VCaP (cell line): ENCODE data around the gene UBFD1.
"Not testable (repeated sequence)": the region's sequence is repeated elsewhere in the genome, so short reads cannot be mapped to it uniquely, and the experiment has no call there.

Source experiments
- H3K27ac ChIP-seq: fragments of 450-650 bp; 2 replicates; pipeline ENCODE4 v1.5.1; 2017
- CTCF ChIP-seq: fragments of 450-650 bp; conservative IDR thresholded peaks from 2 replicates; pipeline ENCODE4 v1.5.1; 2017; ENCODE audit warnings: mild to moderate bottlenecking, moderate library complexity

Gene UBFD1

GRCh38 chr16:23597003-23597756, 39.7 kb downstream of the UBFD1 start:
- no peak overlapping the region for H3K27ac ChIP-seq
- no peak for TF ChIP-seq CTCF

GRCh38 chr16:23607726-23608125, 50.2 kb downstream of the UBFD1 start:
- no peak overlapping the region for H3K27ac ChIP-seq
- TF ChIP-seq CTCF = no peak

- TF ChIP-seq CTCF = no peak
- no peak overlapping the region for H3K27ac ChIP-seq
Observed at GRCh38 chr16:23608194-23608593, 50.7 kb downstream of the UBFD1 start.

- H3K27ac ChIP-seq = no peak overlapping the region
- no peak for TF ChIP-seq CTCF
Observed at GRCh38 chr16:23609929-23610328, 52.4 kb downstream of the UBFD1 start.

- not testable (repeated sequence) for H3K27ac ChIP-seq
Observed at GRCh38 chr16:23610905-23611304, 53.4 kb downstream of the UBFD1 start.

GRCh38 chr16:23611936-23612335, 54.4 kb downstream of the UBFD1 start:
- TF ChIP-seq CTCF = no peak

GRCh38 chr16:23615805-23616204, 58.3 kb downstream of the UBFD1 start:
- no peak overlapping the region for H3K27ac ChIP-seq
- TF ChIP-seq CTCF = no peak

More at GRCh38 chr16:23611936-23612335, 54.4 kb downstream of the UBFD1 start:
- H3K27ac ChIP-seq = no peak overlapping the region
